ENCODE results near the gene MYBPC2.

MYBPC2 gene

GRCh38 chr19:50410109-50410508 is 22.6 kb upstream of the MYBPC2 start:
- TF ChIP-seq POU6F1 (CRISPR knock-in tag; IDR thresholded peaks at IDR 0.05; ENCODE audit: borderline replicate concordance, low read depth) = no peak
- TF ChIP-seq ZNF8 (CRISPR knock-in tag; IDR thresholded peaks at IDR 0.05) = no peak
- TF ChIP-seq TCF4 (CRISPR knock-in tag; IDR thresholded peaks at IDR 0.05; ENCODE audit: borderline replicate concordance) = no peak
- TF ChIP-seq BACH2 (CRISPR knock-in tag; IDR thresholded peaks at IDR 0.05; ENCODE audit: borderline replicate concordance) = no peak
- no peak for TF ChIP-seq ZNF70 (CRISPR knock-in tag; IDR thresholded peaks at IDR 0.05)
- TF ChIP-seq TOX (CRISPR knock-in tag; IDR thresholded peaks at IDR 0.05; ENCODE audit: borderline replicate concordance) = no peak
- no peak for TF ChIP-seq PPARA (CRISPR knock-in tag; IDR thresholded peaks at IDR 0.05; ENCODE audit: borderline replicate concordance)
- TF ChIP-seq PATZ1 (CRISPR knock-in tag; IDR thresholded peaks at IDR 0.05; ENCODE audit: borderline replicate concordance) = no peak
- no peak for TF ChIP-seq ZFP30 (CRISPR knock-in tag; IDR thresholded peaks at IDR 0.05)
- TF ChIP-seq ESRRG (CRISPR knock-in tag; IDR thresholded peaks at IDR 0.05) = no peak
- TF ChIP-seq ZFP3 (CRISPR knock-in tag; IDR thresholded peaks at IDR 0.05) = no peak
- TF ChIP-seq ISL1 (CRISPR knock-in tag; IDR thresholded peaks at IDR 0.05) = no peak
- TF ChIP-seq TSHZ2 (CRISPR knock-in tag; IDR thresholded peaks at IDR 0.05) = no peak
- ATAC-seq = no peak

- no peak for TF ChIP-seq ZNF70 (CRISPR knock-in tag; IDR thresholded peaks at IDR 0.05)
- ATAC-seq = no peak
These were observed 20.3 kb upstream of the MYBPC2 start for GRCh38 chr19:50412419-50412818.

GRCh38 chr19:50413096-50413495 is 19.6 kb upstream of the MYBPC2 start:
- ATAC-seq = no peak
- TF ChIP-seq ISL1 (CRISPR knock-in tag; IDR thresholded peaks at IDR 0.05) (no peak), PATZ1 (CRISPR knock-in tag; IDR thresholded peaks at IDR 0.05; ENCODE audit: borderline replicate concordance) (no peak), BACH2 (CRISPR knock-in tag; IDR thresholded peaks at IDR 0.05; ENCODE audit: borderline replicate concordance) (no peak), TOX (CRISPR knock-in tag; IDR thresholded peaks at IDR 0.05; ENCODE audit: borderline replicate concordance) (no peak), CSDC2 (CRISPR knock-in tag; IDR thresholded peaks at IDR 0.05) (no peak), ARNTL (CRISPR knock-in tag; IDR thresholded peaks at IDR 0.05; ENCODE audit: borderline replicate concordance, low read depth) (no peak)

- no peak for ATAC-seq
- TF ChIP-seq ZC3H10 (CRISPR knock-in tag; IDR thresholded peaks at IDR 0.05) (no peak), TSHZ2 (CRISPR knock-in tag; IDR thresholded peaks at IDR 0.05) (no peak), ZFP3 (CRISPR knock-in tag; IDR thresholded peaks at IDR 0.05) (no peak), CREB5 (CRISPR knock-in tag; IDR thresholded peaks at IDR 0.05; ENCODE audit: low read depth) (no peak), TOX (CRISPR knock-in tag; IDR thresholded peaks at IDR 0.05; ENCODE audit: borderline replicate concordance) (no peak), OSR1 (CRISPR knock-in tag; IDR thresholded peaks at IDR 0.05) (no peak), ZNF70 (CRISPR knock-in tag; IDR thresholded peaks at IDR 0.05) (no peak), CSDC2 (CRISPR knock-in tag; IDR thresholded peaks at IDR 0.05) (no peak), ZNF565 (CRISPR knock-in tag; conservative IDR thresholded peaks at IDR 0.05; ENCODE audit: low read depth) (no peak), POU6F1 (CRISPR knock-in tag; IDR thresholded peaks at IDR 0.05; ENCODE audit: borderline replicate concordance, low read depth) (no peak), SNAI2 (CRISPR knock-in tag; IDR thresholded peaks at IDR 0.05) (no peak), ARNTL (CRISPR knock-in tag; IDR thresholded peaks at IDR 0.05; ENCODE audit: borderline replicate concordance, low read depth) (no peak), PPARA (CRISPR knock-in tag; IDR thresholded peaks at IDR 0.05; ENCODE audit: borderline replicate concordance) (no peak), GLIS3 (CRISPR knock-in tag; IDR thresholded peaks at IDR 0.05) (no peak), RARB (CRISPR knock-in tag; IDR thresholded peaks at IDR 0.05) (no peak)
These were observed 19.2 kb upstream of the MYBPC2 start for GRCh38 chr19:50413531-50413930.

Data from SK-N-SH treated with all-trans-retinoic acid at 6 μM for 48 hours (cell line).